Measurements from ENCODE around the gene GTF2F2. TPM values are rescaled to one million over a fixed set of nuclear protein-coding genes. Genes with fewer than 3 reads are reported as not detected.

GTF2F2 gene
- total and polyA plus RNA-seq, 2 donors (not counting 3 experiments of a cell fraction or from before 2014, with no cell fraction given): 7.5 to 23.6 TPM

GRCh38 chr13:45082964-45083363 lies 37.3 kb upstream of the GTF2F2 start:
- Histone ChIP-seq H3K4me1 (ENCODE audit: control insufficient read depth, extremely low read depth, insufficient read depth, low read length) (no peaks in the 10 kb centered on the region), H3K9me1 (replicated peaks; ENCODE audit: control insufficient read depth, extremely low read depth, insufficient read depth, low read length) (no peaks in the 10 kb centered on the region), H2AFZ (ENCODE audit: low read depth, low read length) (no peak overlapping the region), H3K4me2 (ENCODE audit: insufficient read depth, low read length) (no peak overlapping the region), H3K36me3 (ENCODE audit: control insufficient read depth in 2 of 2, extremely low read depth in 1 of 2, insufficient read depth in 2 of 2, low read length in 2 of 2) (no peaks in the 10 kb centered on the region), H3K9me3 (replicated peaks; ENCODE audit: control insufficient read depth, insufficient read depth, low read length) (no peaks in the 10 kb centered on the region), H3K27me3 (ENCODE audit: control insufficient read depth in 2 of 2, insufficient read depth in 2 of 2, low read length in 2 of 2) (peaks cover 12 to 14% of the 10 kb centered on the region in 2 experiments), H3K4me3 (replicated peaks in 1 of 3; ENCODE audit: insufficient read depth in 1 of 3, low read depth in 1 of 3, low read length in 3 of 3) (no peak overlapping the region), H3K79me2 (ENCODE audit: control insufficient read depth, insufficient read depth, low read length) (no peaks in the 10 kb centered on the region), H3K9ac (replicated peaks; ENCODE audit: extremely low read depth, insufficient read depth, low read length) (no peak overlapping the region), H3K27ac (ENCODE audit: insufficient read depth, low read depth, low read length) (no peak overlapping the region), H4K20me1 (replicated peaks; ENCODE audit: control insufficient read depth, extremely low read depth, insufficient read depth, low read length) (no peaks in the 10 kb centered on the region)
- FAIRE-seq (no peak), DNase-seq (ENCODE audit: low read depth, low spot score) (no peak)
- TF ChIP-seq EZH2 (IDR thresholded peaks at IDR 0.05; ENCODE audit: borderline replicate concordance, low read depth, low read length, severe bottlenecking): no peak
- TF ChIP-seq FOS (IDR thresholded peaks at IDR 0.05; ENCODE audit: borderline replicate concordance, insufficient read depth, low read length): no peak
- TF ChIP-seq GATA2 (IDR thresholded peaks at IDR 0.05; ENCODE audit: insufficient read depth, insufficient read length, low read depth, low read length): no peak
- no peak for TF ChIP-seq POLR2AphosphoS5 (IDR thresholded peaks at IDR 0.05; ENCODE audit: insufficient read depth, low read depth, low read length)
- TF ChIP-seq JUN (IDR thresholded peaks at IDR 0.05; ENCODE audit: borderline replicate concordance, insufficient read depth, insufficient read length, low read depth): no peak
- TF ChIP-seq, protein P1, sequence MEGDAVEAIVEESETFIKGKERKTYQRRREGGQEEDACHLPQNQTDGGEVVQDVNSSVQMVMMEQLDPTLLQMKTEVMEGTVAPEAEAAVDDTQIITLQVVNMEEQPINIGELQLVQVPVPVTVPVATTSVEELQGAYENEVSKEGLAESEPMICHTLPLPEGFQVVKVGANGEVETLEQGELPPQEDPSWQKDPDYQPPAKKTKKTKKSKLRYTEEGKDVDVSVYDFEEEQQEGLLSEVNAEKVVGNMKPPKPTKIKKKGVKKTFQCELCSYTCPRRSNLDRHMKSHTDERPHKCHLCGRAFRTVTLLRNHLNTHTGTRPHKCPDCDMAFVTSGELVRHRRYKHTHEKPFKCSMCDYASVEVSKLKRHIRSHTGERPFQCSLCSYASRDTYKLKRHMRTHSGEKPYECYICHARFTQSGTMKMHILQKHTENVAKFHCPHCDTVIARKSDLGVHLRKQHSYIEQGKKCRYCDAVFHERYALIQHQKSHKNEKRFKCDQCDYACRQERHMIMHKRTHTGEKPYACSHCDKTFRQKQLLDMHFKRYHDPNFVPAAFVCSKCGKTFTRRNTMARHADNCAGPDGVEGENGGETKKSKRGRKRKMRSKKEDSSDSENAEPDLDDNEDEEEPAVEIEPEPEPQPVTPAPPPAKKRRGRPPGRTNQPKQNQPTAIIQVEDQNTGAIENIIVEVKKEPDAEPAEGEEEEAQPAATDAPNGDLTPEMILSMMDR (IDR thresholded peaks at IDR 0.05; ENCODE audit: extremely low read depth in 1 of 2, insufficient read depth in 1 of 2, low read depth in 1 of 2, low read length in 2 of 2): no peak
- TF ChIP-seq POLR2A (IDR thresholded peaks at IDR 0.05; ENCODE audit: low read depth, low read length): no peak
- TF ChIP-seq, protein P2, sequence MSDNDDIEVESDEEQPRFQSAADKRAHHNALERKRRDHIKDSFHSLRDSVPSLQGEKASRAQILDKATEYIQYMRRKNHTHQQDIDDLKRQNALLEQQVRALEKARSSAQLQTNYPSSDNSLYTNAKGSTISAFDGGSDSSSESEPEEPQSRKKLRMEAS (IDR thresholded peaks at IDR 0.05; ENCODE audit: insufficient read depth, insufficient read length): no peak
- no peak for TF ChIP-seq MYC (IDR thresholded peaks at IDR 0.05; ENCODE audit: low read depth, low read length)
- BruUV-seq (replicated peaks): no TSS peak
- intact Hi-C loops (cut with micrococcal nuclease) (no loop called here), dilution Hi-C loops (cut with MboI; ENCODE audit: extremely low pct_ligation_motif_present, low sequenced_read_pairs) (no loop called here)
- CTCF ChIA-PET: interaction anchor here (2.1 kb wide), 1 partner anchor 198 kb away, joined by 6 read pairs; no protein-coding TSS in a partner anchor
- POLR2A ChIA-PET: no interaction called here
